Parathyroid adenoma (tissue), 2 donors: ENCODE data around the gene MCM3AP.

ENCODE experiments used
- H2AFZ ChIP-seq: fragments of 300-600 bp; sonication (generic); one replicate; pipeline ENCODE4 v1.7.0; 2017; ENCODE audit warnings: antibody characterized with exemption, mild to moderate bottlenecking
- H3K27ac ChIP-seq: fragments of 300-600 bp; sonication (generic); one replicate; pipeline ENCODE4 v1.7.0; 2017
- H3K27me3 ChIP-seq: fragments of 300-600 bp; sonication (generic); one replicate; pipeline ENCODE4 v1.7.0; 2017; ENCODE audit warnings: low read length; ENCODE audit not compliant: control insufficient read depth, insufficient read depth
- H3K36me3 ChIP-seq: fragments of 300-600 bp; sonication (generic); one replicate; pipeline ENCODE4 v1.7.0; 2017; ENCODE audit warnings: low read length; ENCODE audit not compliant: control insufficient read depth, insufficient read depth
- H3K4me1 ChIP-seq: fragments of 300-600 bp; sonication (generic); one replicate; pipeline ENCODE4 v1.7.0; 2017; ENCODE audit warnings: control low read depth
- H3K4me2 ChIP-seq: fragments of 300-600 bp; sonication (generic); one replicate; pipeline ENCODE4 v1.7.0; 2017; ENCODE audit warnings: low read length
- H3K4me3 ChIP-seq: fragments of 300-600 bp; sonication (generic); one replicate; pipeline ENCODE4 v1.7.0; 2017; ENCODE audit warnings: low read depth, low read length
- H3K79me2 ChIP-seq: fragments of 300-600 bp; sonication (generic); one replicate; pipeline ENCODE4 v1.7.0; 2017; ENCODE audit warnings: control low read depth
- H3K9ac ChIP-seq: fragments of 300-600 bp; sonication (generic); one replicate; pipeline ENCODE4 v1.7.0; 2017; ENCODE audit warnings: mild to moderate bottlenecking
- H3K9me3 ChIP-seq: fragments of 300-600 bp; sonication (generic); one replicate; pipeline ENCODE4 v1.7.0; 2017; ENCODE audit warnings: low read length; ENCODE audit not compliant: control insufficient read depth
- CTCF ChIP-seq: fragments of 300-600 bp; sonication (generic); IDR thresholded peaks from one replicate; pipeline ENCODE4 v1.7.0; 2017; ENCODE audit warnings: antibody characterized with exemption, mild to moderate bottlenecking
- donor health status: primary hyperparathyroidism.

Gene MCM3AP

GRCh38 chr21:46285206-46285661 lies at the start of gene MCM3AP:
Gene MCM3AP (minus strand): TSS chr21:46285611. CDS start chr21:46285286, 325 bp downstream.
- no peaks in the 10 kb centered on the region for H3K27me3 ChIP-seq
- H3K4me3 ChIP-seq = peak within 1 kb of the TSS; percentile 88
- peak within 1 kb of the TSS; percentile 28 for H3K9ac ChIP-seq
- peak within 1 kb of the TSS; percentile 84 for H3K27ac ChIP-seq
- H3K4me1 ChIP-seq = peaks cover 3% of the 10 kb centered on the region
- no peak for TF ChIP-seq CTCF
- H3K36me3 ChIP-seq = no peaks in the 10 kb centered on the region
- H3K9me3 ChIP-seq = no peaks in the 10 kb centered on the region
- H3K4me2 ChIP-seq = peak within 1 kb of the TSS; percentile 85
- peaks cover 3% of the 10 kb centered on the region for H3K79me2 ChIP-seq
- peak within 1 kb of the TSS; percentile 82 for H2AFZ ChIP-seq

- Histone ChIP-seq H3K36me3 (no peaks in the 10 kb centered on the region), H3K4me2 (no peak overlapping the region), H3K27me3 (no peaks in the 10 kb centered on the region), H3K9me3 (no peaks in the 10 kb centered on the region), H3K27ac (no peak overlapping the region), H3K9ac (no peak overlapping the region), H2AFZ (no peak overlapping the region), H3K79me2 (peaks cover 6% of the 10 kb centered on the region), H3K4me1 (no peaks in the 10 kb centered on the region), H3K4me3 (no peak overlapping the region)
- TF ChIP-seq CTCF = no peak
Measured at GRCh38 chr21:46334351-46335140, 49.1 kb upstream of the MCM3AP start.

- no peak for TF ChIP-seq CTCF
- H3K27me3 ChIP-seq = no peaks in the 10 kb centered on the region
- no peak overlapping the region for H2AFZ ChIP-seq
- no peak overlapping the region for H3K27ac ChIP-seq
- peaks cover 3% of the 10 kb centered on the region for H3K79me2 ChIP-seq
- no peaks in the 10 kb centered on the region for H3K9me3 ChIP-seq
- H3K4me3 ChIP-seq = no peak overlapping the region
- peaks cover 3% of the 10 kb centered on the region for H3K4me1 ChIP-seq
- no peak overlapping the region for H3K4me2 ChIP-seq
- H3K9ac ChIP-seq = no peak overlapping the region
- H3K36me3 ChIP-seq = no peaks in the 10 kb centered on the region
Measured at GRCh38 chr21:46329796-46330195, 44.4 kb upstream of the MCM3AP start.

- Histone ChIP-seq H3K79me2 (peaks cover 3% of the 10 kb centered on the region), H3K4me2 (no peak overlapping the region), H3K9me3 (no peaks in the 10 kb centered on the region), H3K4me3 (no peak overlapping the region), H3K36me3 (no peaks in the 10 kb centered on the region), H3K4me1 (peaks cover 3% of the 10 kb centered on the region), H3K27me3 (no peaks in the 10 kb centered on the region), H3K9ac (no peak overlapping the region), H3K27ac (no peak overlapping the region), H2AFZ (no peak overlapping the region)
- TF ChIP-seq CTCF = no peak
Measured at GRCh38 chr21:46328151-46328550, 42.7 kb upstream of the MCM3AP start.

- Histone ChIP-seq H3K79me2 (peaks cover 3% of the 10 kb centered on the region), H3K4me1 (peaks cover 3% of the 10 kb centered on the region), H3K27me3 (no peaks in the 10 kb centered on the region), H3K36me3 (no peaks in the 10 kb centered on the region), H3K9me3 (no peaks in the 10 kb centered on the region), H2AFZ (no peak overlapping the region), H3K9ac (no peak overlapping the region), H3K4me2 (no peak overlapping the region), H3K4me3 (no peak overlapping the region), H3K27ac (no peak overlapping the region)
- TF ChIP-seq CTCF = no peak
Measured at GRCh38 chr21:46327711-46328110, 42.3 kb upstream of the MCM3AP start.
